WI38 (cell line): Measurements from ENCODE around the gene TSHB.

ENCODE experiments used
- H3K4me3 ChIP-seq: 2 replicates; pipeline ENCODE4 v1.5.1; 2011; ENCODE audit warnings: low read depth, mild to moderate bottlenecking, control low read depth, low read length
- CTCF ChIP-seq: IDR thresholded peaks from 2 replicates; pipeline ENCODE4 v1.5.1; 2012; ENCODE audit warnings: low read depth, mild to moderate bottlenecking, control low read depth, low read length

Gene TSHB

GRCh38 chr1:115040501-115040900, 10.9 kb downstream of the TSHB start:
- no peak for TF ChIP-seq CTCF
- H3K4me3 ChIP-seq = no peak overlapping the region

GRCh38 chr1:115041654-115042053, 12.0 kb downstream of the TSHB start:
- no peak for TF ChIP-seq CTCF
- H3K4me3 ChIP-seq = no peak overlapping the region

GRCh38 chr1:115046751-115047150, 17.1 kb downstream of the TSHB start:
- TF ChIP-seq CTCF = no peak
- H3K4me3 ChIP-seq = no peak overlapping the region

- H3K4me3 ChIP-seq = no peak overlapping the region
- no peak for TF ChIP-seq CTCF
Observed at GRCh38 chr1:115051850-115052249, 22.2 kb downstream of the TSHB start.

GRCh38 chr1:115052454-115053083, 22.9 kb downstream of the TSHB start:
- TF ChIP-seq CTCF = peak; percentile 90

GRCh38 chr1:115056395-115056798, 26.8 kb downstream of the TSHB start:
- TF ChIP-seq CTCF = no peak
- peak overlapping the region; percentile 37 for H3K4me3 ChIP-seq

More at GRCh38 chr1:115052454-115053083, 22.9 kb downstream of the TSHB start:
- no peak overlapping the region for H3K4me3 ChIP-seq

GRCh38 chr1:115057661-115058254, 28.1 kb downstream of the TSHB start:
- no peak overlapping the region for H3K4me3 ChIP-seq
- TF ChIP-seq CTCF = no peak
